Testis (tissue), 2 donors: ENCODE data around the gene SLC25A21.

Experiments used
- POLR2A ChIP-seq: fragments of 450-650 bp; IDR thresholded peaks from one replicate; pipeline ENCODE4 v1.6.1; 2017; ENCODE audit warnings: antibody characterized with exemption, mild to moderate bottlenecking, moderate library complexity
- TF ChIP-seq, protein P1 (sequence below), 3 experiments: fragments of 450-650 bp in 2 of 3; fragments of 200-600 bp in 1 of 3; sonication (generic) in 1 of 3; IDR thresholded peaks; one replicate each; pipeline ENCODE4 v1.5.1; 2016 to 2019; ENCODE audit warnings: antibody characterized with exemption in 3 of 3, mild to moderate bottlenecking in 2 of 3, moderate library complexity in 1 of 3

DNA sequence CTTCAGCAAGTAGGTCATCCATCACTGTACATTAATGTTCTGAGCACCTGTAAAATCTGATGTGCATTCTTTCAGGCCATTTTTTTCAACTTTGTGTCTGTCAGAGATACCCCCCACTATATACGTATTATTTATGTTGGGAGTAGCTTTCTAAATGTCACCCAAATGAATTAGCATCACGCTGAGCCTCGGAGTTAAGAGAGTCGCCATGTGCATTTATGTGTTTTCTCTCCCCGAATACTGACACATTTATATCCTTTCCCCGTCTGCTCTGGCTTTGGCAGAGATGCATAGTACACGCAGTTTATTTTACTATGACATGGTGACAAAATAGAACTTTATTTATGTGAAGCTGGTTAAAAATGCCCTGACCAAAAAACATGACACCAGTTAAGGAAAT is 216.4 kb downstream of the SLC25A21 start:
- TF ChIP-seq, protein P1, sequence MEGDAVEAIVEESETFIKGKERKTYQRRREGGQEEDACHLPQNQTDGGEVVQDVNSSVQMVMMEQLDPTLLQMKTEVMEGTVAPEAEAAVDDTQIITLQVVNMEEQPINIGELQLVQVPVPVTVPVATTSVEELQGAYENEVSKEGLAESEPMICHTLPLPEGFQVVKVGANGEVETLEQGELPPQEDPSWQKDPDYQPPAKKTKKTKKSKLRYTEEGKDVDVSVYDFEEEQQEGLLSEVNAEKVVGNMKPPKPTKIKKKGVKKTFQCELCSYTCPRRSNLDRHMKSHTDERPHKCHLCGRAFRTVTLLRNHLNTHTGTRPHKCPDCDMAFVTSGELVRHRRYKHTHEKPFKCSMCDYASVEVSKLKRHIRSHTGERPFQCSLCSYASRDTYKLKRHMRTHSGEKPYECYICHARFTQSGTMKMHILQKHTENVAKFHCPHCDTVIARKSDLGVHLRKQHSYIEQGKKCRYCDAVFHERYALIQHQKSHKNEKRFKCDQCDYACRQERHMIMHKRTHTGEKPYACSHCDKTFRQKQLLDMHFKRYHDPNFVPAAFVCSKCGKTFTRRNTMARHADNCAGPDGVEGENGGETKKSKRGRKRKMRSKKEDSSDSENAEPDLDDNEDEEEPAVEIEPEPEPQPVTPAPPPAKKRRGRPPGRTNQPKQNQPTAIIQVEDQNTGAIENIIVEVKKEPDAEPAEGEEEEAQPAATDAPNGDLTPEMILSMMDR (IDR thresholded peaks at IDR 0.05), result no peak
- TF ChIP-seq POLR2A, result no peak
